ENCODE data around the gene HPSE2. TPM values are rescaled to one million over a fixed set of nuclear protein-coding genes. Genes with fewer than 3 reads are reported as not detected.

The HPSE2 gene
- polyA plus RNA-seq, 1 experiment: not detected

GRCh38 chr10:98694883-98695282 lies 540.8 kb downstream of the HPSE2 start:
- Histone ChIP-seq H3K36me3 (ENCODE audit: control insufficient read depth, insufficient read depth, low read length) (no peaks in the 10 kb centered on the region), H3K27me3 (ENCODE audit: control insufficient read depth, insufficient read depth, low read length) (no peaks in the 10 kb centered on the region), H3K4me3 (ENCODE audit: low read depth, low read length) (no peak overlapping the region)
- no peak for DNase-seq (ENCODE audit: low read depth)
- TF ChIP-seq, protein P1, sequence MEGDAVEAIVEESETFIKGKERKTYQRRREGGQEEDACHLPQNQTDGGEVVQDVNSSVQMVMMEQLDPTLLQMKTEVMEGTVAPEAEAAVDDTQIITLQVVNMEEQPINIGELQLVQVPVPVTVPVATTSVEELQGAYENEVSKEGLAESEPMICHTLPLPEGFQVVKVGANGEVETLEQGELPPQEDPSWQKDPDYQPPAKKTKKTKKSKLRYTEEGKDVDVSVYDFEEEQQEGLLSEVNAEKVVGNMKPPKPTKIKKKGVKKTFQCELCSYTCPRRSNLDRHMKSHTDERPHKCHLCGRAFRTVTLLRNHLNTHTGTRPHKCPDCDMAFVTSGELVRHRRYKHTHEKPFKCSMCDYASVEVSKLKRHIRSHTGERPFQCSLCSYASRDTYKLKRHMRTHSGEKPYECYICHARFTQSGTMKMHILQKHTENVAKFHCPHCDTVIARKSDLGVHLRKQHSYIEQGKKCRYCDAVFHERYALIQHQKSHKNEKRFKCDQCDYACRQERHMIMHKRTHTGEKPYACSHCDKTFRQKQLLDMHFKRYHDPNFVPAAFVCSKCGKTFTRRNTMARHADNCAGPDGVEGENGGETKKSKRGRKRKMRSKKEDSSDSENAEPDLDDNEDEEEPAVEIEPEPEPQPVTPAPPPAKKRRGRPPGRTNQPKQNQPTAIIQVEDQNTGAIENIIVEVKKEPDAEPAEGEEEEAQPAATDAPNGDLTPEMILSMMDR (IDR thresholded peaks at IDR 0.05; ENCODE audit: insufficient read depth, low read depth, low read length): no peak
- ChIA-PET POLR2A (no interaction called here), CTCF (no interaction called here)

DNA sequence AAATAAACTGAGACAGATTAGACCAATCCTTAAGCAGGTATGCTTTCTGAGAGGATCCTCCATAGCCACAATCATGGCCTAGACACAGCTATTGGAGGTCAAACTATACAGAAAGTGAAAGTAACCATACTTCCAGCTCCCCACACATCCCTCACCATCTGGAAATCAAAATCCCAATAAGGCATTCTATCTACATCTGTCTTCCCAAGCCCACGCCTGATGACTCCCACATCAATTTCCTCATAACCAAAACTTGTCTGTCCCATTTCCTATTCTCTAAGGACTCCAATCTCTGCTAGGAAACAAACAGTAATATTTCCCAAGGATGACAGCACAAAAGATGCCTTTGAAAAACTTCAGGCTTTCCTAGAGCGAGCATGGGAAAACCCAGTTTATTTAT lies 541.6 kb downstream of the HPSE2 start:
- ChIA-PET CTCF (no interaction called here), POLR2A (no interaction called here)
- no peak for DNase-seq (ENCODE audit: low read depth)
- Histone ChIP-seq H3K36me3 (ENCODE audit: control insufficient read depth, insufficient read depth, low read length) (no peaks in the 10 kb centered on the region), H3K4me3 (ENCODE audit: low read depth, low read length) (no peak overlapping the region), H3K27me3 (ENCODE audit: control insufficient read depth, insufficient read depth, low read length) (no peaks in the 10 kb centered on the region)
- TF ChIP-seq, protein P1 (IDR thresholded peaks at IDR 0.05; ENCODE audit: insufficient read depth, low read depth, low read length): no peak

- no peak for DNase-seq (ENCODE audit: low read depth)
- Histone ChIP-seq H3K36me3 (ENCODE audit: control insufficient read depth, insufficient read depth, low read length) (no peaks in the 10 kb centered on the region), H3K27me3 (ENCODE audit: control insufficient read depth, insufficient read depth, low read length) (no peaks in the 10 kb centered on the region), H3K4me3 (ENCODE audit: low read depth, low read length) (no peak overlapping the region)
- ChIA-PET CTCF (no interaction called here), POLR2A (no interaction called here)
- TF ChIP-seq, protein P1 (IDR thresholded peaks at IDR 0.05; ENCODE audit: insufficient read depth, low read depth, low read length): no peak
Measured at GRCh38 chr10:98687685-98688084, 548.0 kb downstream of the HPSE2 start.

GRCh38 chr10:98684019-98684899 lies 551.4 kb downstream of the HPSE2 start:
- no peaks in the 10 kb centered on the region for H3K36me3 ChIP-seq (ENCODE audit: control insufficient read depth, insufficient read depth, low read length)
- H3K4me3 ChIP-seq (ENCODE audit: low read depth, low read length): no peak overlapping the region
- no peaks in the 10 kb centered on the region for H3K27me3 ChIP-seq (ENCODE audit: control insufficient read depth, insufficient read depth, low read length)
- TF ChIP-seq, protein P1 (IDR thresholded peaks at IDR 0.05; ENCODE audit: insufficient read depth, low read depth, low read length): no peak
- ChIA-PET CTCF (no interaction called here), POLR2A (no interaction called here)
- no peak for DNase-seq (ENCODE audit: low read depth)

GRCh38 chr10:98676895-98677294 lies 558.8 kb downstream of the HPSE2 start:
- no peaks in the 10 kb centered on the region for H3K27me3 ChIP-seq (ENCODE audit: control insufficient read depth, insufficient read depth, low read length)
- H3K4me3 ChIP-seq (ENCODE audit: low read depth, low read length): no peak overlapping the region
- DNase-seq (ENCODE audit: low read depth): no peak
- ChIA-PET CTCF (interaction anchor here (0.8 to 1.1 kb wide), 2 partner anchors 210 to 328 kb away, joined by 3 read pairs; no protein-coding TSS in a partner anchor), POLR2A (no interaction called here)
- H3K36me3 ChIP-seq (ENCODE audit: control insufficient read depth, insufficient read depth, low read length): no peaks in the 10 kb centered on the region
- TF ChIP-seq, protein P1 (IDR thresholded peaks at IDR 0.05; ENCODE audit: insufficient read depth, low read depth, low read length): no peak

Data from BJ (cell line).